ENCODE results near the gene KLRB1.

- TF ChIP-seq POLR2AphosphoS5 (IDR thresholded peaks at IDR 0.05), result no peak
- TF ChIP-seq EP300 (IDR thresholded peaks at IDR 0.05), result no peak
- TF ChIP-seq CTCF (IDR thresholded peaks at IDR 0.05), result no peak
These were observed 10.4 kb downstream of the KLRB1 start for GRCh38 chr12:9597365-9597764.
